HG03520 (cell line): Measurements from ENCODE around the gene TARS3.
"Not testable (repeated sequence)": the region's sequence is repeated elsewhere in the genome, so short reads cannot be mapped to it uniquely, and the experiment has no call there.

ENCODE experiments used
- ATAC-seq: cut with Tn5 transposase; IDR thresholded peaks from one replicate; pipeline ENCODE4 v1.9.1; 2021; ENCODE audit warnings: mild to moderate bottlenecking, moderate library complexity; ENCODE audit not compliant: unreplicated experiment

Gene TARS3

DNA sequence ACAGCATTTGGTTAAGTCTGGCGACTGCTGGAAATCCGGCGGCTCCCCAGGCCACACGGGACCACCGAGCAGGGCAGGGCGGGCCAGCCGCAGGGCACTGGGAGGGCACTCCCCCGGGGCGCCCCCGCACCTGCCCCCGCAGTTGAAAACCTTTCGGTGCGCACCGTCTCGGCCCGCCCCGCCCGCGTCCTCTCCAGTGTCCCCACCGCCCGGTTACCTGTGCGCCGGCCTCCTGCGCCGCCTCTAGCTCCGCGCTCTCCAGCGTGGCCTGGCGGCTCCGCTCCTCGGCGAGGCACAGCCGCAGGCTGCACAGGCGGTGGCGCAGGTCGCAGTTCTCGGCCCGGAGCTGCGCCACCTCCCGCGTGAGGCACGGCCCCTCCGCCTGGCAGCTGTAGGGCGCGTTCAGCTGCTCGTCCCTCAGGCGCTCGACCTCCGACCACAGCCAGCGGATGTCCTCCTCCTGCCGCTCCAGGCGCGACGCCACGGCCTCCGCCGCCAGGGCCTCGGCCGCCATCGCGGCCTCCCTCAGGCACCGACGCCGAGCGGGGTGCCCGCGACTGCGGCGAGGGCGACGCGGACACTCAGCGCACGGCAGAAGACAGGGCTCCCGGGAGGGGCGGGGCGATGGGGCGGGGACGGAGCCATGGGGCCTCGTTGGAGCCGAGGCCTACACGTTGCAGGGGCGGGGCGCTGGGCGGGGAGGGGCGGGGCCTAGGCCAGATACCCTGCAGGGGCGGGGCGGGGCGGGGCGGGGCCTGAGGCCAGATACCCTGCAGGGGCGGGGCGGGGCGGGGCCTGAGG, at the start of gene TARS3:
Gene TARS3 (minus strand): TSS at position 600 of the 801 bp plus-strand sequence. CDS start 86 bp downstream, at position 514.
- ATAC-seq, result peak; percentile 81

DNA sequence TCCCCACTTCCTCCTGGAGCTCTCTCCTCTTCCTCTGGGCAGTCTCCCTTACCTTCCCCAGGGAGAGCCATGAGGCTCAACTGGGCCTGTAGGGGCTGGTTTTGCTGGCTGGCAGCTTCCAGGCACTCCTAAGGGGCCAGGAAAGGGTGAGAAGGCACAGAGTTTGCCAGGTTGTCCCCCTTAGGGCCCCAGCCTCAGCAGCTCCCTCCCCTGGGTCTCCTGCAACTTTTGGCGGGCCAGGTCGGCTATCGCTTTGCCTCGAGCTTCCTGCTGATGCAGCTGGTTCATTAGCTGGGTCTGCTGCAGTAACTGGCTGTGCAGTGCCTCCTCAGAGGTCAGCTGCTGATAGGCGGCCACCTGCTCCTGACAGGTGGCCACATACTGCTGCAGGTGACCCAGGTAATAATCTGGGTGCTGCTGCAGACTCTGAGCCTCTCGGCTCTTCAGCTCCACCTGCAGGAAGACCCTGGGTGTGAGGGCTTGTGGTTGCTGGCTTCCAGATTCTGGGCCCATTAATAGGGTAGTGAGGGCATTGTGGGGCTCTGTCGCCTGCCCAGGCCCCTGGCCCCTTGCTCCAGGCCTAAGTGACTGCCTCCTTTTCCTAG, 49.3 kb upstream of the TARS3 start:
- no peak for ATAC-seq

- ATAC-seq, result no peak
These were observed 48.6 kb upstream of the TARS3 start for GRCh38 chr15:101772921-101773320.

- ATAC-seq, result not testable (repeated sequence)
These were observed 42.9 kb upstream of the TARS3 start for GRCh38 chr15:101767083-101767640.

DNA sequence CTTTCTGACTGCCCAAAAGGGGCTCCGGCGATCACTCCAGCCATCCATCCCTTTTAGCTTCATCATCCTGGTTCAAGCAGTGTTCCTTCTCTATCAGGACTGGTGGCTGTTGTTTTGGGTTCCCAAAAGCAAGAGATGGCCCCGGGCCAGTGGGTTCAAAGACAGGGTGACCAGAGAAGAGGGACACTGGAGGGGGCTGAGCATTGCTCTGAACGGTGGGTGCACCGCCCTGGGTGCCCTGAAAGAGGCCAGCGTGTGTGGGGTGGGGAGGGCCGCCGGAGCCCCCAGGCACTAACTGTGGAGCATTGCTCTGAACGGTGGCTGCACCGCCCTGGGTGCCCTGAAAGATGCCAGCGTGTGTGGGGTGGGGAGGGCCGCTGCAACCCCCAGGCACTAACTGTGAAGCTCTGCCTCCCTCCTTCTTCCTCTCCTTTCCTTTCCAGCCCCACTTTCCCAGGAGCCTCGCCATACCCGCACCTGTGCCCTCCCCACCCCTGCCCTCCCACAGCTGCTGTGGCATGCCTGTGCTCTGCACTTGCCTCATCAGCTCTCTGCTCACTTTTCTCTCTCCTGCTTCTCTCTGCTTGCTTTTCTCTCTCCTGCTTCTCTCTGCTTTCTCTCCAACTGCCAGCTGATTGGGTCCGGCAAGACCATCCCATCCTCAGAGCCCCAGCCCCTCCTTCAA, 41.6 kb upstream of the TARS3 start:
- ATAC-seq, result no peak

GRCh38 chr15:101765340-101765671, 41.0 kb upstream of the TARS3 start:
- not testable (repeated sequence) for ATAC-seq

DNA sequence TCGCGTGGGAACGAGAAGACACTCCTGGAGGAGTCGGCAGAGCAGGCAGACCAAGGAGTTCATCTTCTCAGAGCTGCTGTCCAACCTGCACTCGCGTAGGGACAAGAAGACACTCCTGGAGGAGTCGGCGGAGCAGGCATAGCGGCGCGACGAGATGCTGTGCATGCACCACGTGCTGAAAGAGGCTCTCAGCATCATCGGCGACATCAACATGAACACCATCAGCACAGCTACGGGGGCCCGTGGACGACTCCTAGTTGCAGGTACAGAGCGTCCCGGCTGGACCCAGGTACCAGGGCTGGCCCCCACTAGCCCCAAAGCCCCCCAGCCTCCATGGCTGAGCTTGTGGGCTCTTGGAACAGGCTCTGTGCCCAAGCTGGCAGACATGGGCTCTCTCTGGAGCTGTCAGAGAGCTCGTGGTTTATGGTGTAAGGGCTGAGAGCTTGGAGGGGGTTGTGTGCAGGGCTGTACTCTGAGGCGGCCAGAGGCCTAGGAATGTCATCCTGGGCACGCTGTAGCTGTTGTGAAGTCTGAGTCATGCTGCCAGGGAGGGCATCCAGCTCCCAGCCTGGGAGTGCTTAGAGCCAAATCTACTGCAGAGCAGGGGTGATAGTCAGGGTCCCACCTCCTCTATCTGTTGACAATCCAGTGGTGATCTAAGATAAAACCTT, 40.5 kb upstream of the TARS3 start:
- not testable (repeated sequence) for ATAC-seq

- peak; percentile 29 for ATAC-seq
These were observed 22.4 kb upstream of the TARS3 start for GRCh38 chr15:101746716-101747082.

DNA sequence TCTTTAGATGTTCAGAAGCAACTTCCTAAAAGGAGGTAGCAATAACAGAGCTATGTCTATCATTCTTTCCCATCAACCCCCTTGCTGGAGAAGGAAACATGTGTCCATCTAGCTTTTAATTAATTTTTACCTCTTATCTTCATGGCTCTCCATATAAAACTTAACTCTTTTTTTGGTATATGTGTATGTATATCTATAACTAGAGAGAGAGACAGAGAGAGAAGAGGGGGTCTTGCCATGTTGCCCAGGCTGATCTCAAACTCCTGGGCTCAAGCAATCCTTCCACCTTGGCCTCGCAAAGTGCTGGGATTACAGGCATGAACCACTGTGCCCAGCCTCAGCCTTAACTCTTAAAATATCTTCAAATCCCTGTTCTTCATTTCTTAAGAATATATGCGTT, 10.6 kb upstream of the TARS3 start:
- ATAC-seq, result not testable (repeated sequence)

GRCh38 chr15:101733545-101733944, 9.3 kb upstream of the TARS3 start:
- ATAC-seq, result no peak

- no peak for ATAC-seq
These were observed 8.5 kb upstream of the TARS3 start for GRCh38 chr15:101732772-101733171.

DNA sequence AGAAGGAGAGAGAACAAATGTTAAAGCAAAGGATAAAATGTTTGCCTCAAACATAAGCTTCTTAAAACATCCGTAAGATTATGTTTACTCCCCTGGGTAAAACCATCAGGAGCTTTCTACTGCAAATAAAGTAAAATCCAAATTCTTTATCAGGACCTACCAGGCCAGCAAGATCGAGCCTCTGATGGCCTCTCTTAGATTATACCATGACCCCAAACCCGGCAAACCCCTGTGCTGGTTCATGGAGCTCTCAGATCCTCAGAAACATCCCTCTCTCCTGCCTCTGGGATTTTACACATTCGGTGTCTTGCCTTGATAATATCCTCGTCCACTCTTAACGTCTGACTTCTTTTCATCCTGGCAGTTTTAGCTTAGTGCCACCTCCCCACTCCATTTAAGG, 7.5 kb upstream of the TARS3 start:
- ATAC-seq, result no peak

- no peak for ATAC-seq
These were observed 2.9 kb upstream of the TARS3 start for GRCh38 chr15:101727186-101727585.

GRCh38 chr15:101725073-101725472, 800 bp upstream of the TARS3 start:
- ATAC-seq, result no peak

DNA sequence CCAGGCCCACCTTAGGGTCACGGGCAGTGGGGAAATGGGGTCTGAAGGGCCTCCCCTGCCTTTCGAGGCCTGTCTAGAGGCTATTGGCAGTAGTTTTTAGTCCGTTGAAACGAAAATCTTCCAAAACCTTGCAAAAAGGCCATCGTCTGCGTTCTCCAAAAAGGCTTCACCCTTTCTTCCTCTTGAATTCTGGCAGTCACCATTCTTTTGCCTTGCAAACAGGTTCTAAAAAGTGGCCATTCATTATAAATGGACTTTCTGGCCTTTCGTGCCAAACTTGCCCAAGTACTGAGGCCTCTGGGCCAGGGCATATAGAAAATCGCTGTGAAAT, 367 bp upstream of the TARS3 start:
- ATAC-seq, result no peak

DNA sequence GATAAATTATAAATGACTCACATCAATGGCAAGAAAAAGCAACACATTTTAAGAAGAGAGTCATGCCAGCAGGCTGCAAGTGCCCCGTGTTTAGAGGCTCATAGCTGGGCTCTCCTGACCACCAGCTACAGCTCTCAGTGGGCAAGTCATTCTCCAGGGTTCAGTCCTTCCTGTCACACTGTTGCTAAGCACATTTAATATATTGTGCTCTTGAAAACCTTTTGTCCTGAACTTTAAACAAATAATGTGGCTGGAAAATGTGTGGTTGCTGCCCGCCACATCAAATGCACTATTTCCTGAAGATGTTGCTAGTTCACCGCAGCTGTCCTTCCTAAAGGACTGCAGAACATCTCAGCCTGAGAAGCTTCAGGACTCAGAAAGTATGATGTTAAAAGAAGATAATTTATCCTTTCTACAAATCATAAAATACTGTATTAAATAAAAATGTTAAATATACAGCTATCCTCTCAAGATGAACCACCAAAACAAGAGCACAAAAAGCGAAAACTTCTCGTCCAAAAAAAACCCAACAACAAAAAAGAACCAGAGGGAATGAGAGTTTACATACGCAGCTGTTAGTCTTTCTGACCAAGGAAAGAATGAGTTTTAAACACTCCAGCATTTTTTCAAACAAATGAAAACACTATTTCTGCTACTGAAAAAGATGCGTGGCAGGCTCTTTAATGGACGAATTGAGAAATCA, 951 bp downstream of the TARS3 start:
- peak; percentile 38 for ATAC-seq

DNA sequence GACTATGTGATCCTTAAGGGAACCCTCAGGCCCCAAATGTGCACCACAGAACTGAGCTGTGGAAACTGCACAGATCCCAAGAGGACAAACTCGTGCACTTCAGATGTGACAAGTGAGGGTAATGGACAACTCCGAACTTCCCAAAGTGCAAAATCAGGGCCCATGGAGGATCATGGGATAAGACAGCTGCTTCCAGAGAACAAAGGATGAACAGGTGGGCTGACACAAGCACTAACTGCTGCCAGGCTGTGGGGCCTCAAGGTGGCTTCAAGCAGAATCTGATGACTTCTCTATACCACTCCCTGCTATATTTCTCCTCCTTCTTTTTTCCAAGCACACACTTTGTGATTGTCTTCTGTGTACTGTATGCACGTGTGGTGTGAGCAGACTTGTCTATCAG, 5.4 kb downstream of the TARS3 start:
- no peak for ATAC-seq

DNA sequence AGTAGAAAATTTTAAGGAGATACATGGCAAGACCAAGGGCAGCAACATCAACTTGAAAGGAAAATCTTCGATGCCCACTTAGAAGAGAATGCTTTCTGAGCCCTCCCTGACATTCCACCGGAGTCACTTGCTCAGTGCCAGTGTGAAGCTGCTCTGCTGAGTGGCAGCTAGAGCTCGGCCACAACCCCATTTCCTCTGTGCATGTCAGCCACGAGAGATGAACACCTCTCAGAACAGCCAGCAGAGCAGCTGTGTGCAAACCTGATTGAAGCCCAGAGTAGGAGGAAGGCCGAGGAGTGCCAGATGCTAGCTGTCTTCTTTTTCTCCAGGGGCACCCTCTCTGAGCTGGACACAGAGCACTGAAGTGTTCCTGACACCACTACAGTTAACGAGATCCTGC, 12.2 kb downstream of the TARS3 start:
- no peak for ATAC-seq

DNA sequence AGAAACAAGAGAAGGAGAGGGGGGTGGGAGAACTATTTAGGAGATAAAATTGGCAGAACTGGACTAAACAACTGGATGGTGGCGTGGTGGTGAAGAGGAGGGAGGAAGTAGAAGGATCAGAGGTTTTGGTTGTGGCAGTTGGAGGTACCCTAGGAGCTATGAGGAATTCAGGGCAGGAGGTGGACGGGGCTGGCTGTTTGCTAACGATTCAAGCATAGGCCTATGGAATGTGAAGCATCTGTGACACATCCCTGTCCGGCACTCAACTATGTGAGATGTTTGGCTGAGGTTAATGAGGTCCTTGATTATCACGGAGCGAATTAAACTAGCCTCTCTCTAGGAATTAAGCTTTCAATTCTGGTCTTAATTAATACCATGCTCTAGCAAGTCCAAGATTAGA, 13.5 kb downstream of the TARS3 start:
- no peak for ATAC-seq

GRCh38 chr15:101709466-101709865, 14.8 kb downstream of the TARS3 start:
- no peak for ATAC-seq

DNA sequence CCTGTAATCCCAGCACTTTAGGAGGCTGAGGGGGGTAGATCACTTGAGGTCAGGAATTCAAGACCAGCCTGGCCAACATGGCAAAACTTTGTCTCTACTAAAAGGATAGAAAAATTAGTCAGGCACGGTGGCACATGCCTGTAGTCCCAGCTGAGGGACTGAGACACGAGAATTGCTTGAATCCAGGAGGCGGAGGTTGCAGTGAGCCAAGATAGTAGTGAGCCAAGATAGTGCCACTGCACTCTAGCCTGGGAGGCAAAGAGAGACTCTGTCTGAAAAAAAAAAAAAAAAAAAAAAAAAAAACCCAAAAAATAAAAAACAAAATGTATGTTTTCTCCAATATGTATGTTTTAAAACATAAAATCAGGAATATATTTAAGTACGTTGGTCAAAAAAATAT, 16.3 kb downstream of the TARS3 start:
- ATAC-seq, result no peak
